Heart left ventricle (tissue), 13 donors: Measurements from ENCODE around the gene OR11H6.

ENCODE experiments used
- POLR2A ChIP-seq, 2 donors: fragments of 450-650 bp; IDR thresholded peaks; one replicate each; pipeline ENCODE4 v1.6.1; 2017; ENCODE audit warnings: antibody characterized with exemption in 2 of 2, mild to moderate bottlenecking in 2 of 2, moderate library complexity in 2 of 2
- TF ChIP-seq, protein P1 (sequence below), 12 donors: fragments of 200-600 bp; sonication (generic) in 4 of 12; IDR thresholded peaks; one replicate each; pipeline versions ENCODE4 v1.5.0 to v1.8.0; 2018 to 2022; ENCODE audit warnings: antibody characterized with exemption in 12 of 12, mild to moderate bottlenecking in 5 of 12
- donor health status: ischemic (EF 13 %, LVEDD 7.1; RV severe dilation, severe dysfunction).
- donor health status: DM: no; HTN: yes; CAD: no.
- donor health status: DM: no; HTN: no; CAD: no.
- donor health status: ischemic (EF 25% LVEDD 6.9; RV normal size, moderate dysfunction).
- donor health status: ischemic (EF 25% LVEDD 5.7; RV mildly dilated, moderate dysfunction).
- donor health status: ischemic (EF 35%, LVEDD 5.7; RV mildly dilated, moderate dysfunction).
- donor health status: nonischemic (EF 11% LVEDD 7.7; RV severe dilation, severe dysfunction).
- donor health status: DM: yes; HTN: yes; CAD: no.
- donor health status: PGD.
- donor health status: ischemic (EF 29% LVEDD 5.4; RV normal size, mild dysfunction).
- donor health status: nonischemic (EF 23%, LVEDD 6.1; RV moderate dilation, normal function).

DNA sequence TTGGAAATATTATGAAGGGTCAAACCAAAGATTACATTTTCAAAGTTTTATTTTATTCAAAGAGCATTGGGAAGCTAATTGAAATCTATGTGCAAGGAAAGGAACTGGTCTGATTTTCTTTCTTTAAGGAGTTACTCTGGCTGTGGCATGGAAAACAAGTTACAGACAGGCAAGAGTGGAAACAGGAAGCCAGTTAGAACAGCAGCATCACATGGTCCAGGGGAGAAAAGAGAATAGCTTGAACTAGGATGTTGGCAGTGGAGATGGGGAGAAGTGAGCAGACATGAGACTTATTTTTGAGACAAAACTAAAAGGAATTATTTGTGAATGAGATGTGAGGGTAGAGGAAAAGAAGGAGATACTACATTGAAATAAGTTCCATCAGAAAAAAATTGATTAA lies 29.4 kb upstream of the OR11H6 start:
- TF ChIP-seq, protein P1, sequence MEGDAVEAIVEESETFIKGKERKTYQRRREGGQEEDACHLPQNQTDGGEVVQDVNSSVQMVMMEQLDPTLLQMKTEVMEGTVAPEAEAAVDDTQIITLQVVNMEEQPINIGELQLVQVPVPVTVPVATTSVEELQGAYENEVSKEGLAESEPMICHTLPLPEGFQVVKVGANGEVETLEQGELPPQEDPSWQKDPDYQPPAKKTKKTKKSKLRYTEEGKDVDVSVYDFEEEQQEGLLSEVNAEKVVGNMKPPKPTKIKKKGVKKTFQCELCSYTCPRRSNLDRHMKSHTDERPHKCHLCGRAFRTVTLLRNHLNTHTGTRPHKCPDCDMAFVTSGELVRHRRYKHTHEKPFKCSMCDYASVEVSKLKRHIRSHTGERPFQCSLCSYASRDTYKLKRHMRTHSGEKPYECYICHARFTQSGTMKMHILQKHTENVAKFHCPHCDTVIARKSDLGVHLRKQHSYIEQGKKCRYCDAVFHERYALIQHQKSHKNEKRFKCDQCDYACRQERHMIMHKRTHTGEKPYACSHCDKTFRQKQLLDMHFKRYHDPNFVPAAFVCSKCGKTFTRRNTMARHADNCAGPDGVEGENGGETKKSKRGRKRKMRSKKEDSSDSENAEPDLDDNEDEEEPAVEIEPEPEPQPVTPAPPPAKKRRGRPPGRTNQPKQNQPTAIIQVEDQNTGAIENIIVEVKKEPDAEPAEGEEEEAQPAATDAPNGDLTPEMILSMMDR (IDR thresholded peaks at IDR 0.05), result no peak
- TF ChIP-seq POLR2A (IDR thresholded peaks at IDR 0.05), result no peak
